Measurements from ENCODE around the gene TMEM88.

TMEM88 gene

GRCh38 chr17:7842380-7843256 lies 12.2 kb upstream of the TMEM88 start:
- no peak for TF ChIP-seq CTCF (IDR thresholded peaks at IDR 0.05; ENCODE audit: low read depth, low read length)
- no peaks in the 10 kb centered on the region for H3K27me3 ChIP-seq

GRCh38 chr17:7843257-7843535 lies 11.7 kb upstream of the TMEM88 start:
- Histone ChIP-seq H3K9me3 (no peaks in the 10 kb centered on the region), H3K4me3 (ENCODE audit: low read depth, low read length) (peak overlapping the region; percentile 77), H3K27me3 (no peaks in the 10 kb centered on the region), H3K36me3 (peaks cover 13% of the 10 kb centered on the region), H3K4me1 (peaks cover 2% of the 10 kb centered on the region)
- DNase-seq = no peak
- TF ChIP-seq CTCF (IDR thresholded peaks at IDR 0.05; ENCODE audit: low read depth, low read length) = no peak

More at GRCh38 chr17:7842380-7843256, 12.2 kb upstream of the TMEM88 start:
- Histone ChIP-seq H3K4me1 (peaks cover 2% of the 10 kb centered on the region), H3K9me3 (no peaks in the 10 kb centered on the region), H3K36me3 (peaks cover 13% of the 10 kb centered on the region), H3K4me3 (ENCODE audit: low read depth, low read length) (peak overlapping the region; percentile 77)
- DNase-seq = peak; percentile 52

- DNase-seq = peak; percentile 76
- Histone ChIP-seq H3K27me3 (no peaks in the 10 kb centered on the region), H3K9me3 (no peaks in the 10 kb centered on the region), H3K4me3 (ENCODE audit: low read depth, low read length) (peak overlapping the region; percentile 77), H3K4me1 (peaks cover under 1% of the 10 kb centered on the region), H3K36me3 (peaks cover 13% of the 10 kb centered on the region)
- TF ChIP-seq CTCF (IDR thresholded peaks at IDR 0.05; ENCODE audit: low read depth, low read length) = no peak
Observed at GRCh38 chr17:7843536-7844291, 11.2 kb upstream of the TMEM88 start.

DNA sequence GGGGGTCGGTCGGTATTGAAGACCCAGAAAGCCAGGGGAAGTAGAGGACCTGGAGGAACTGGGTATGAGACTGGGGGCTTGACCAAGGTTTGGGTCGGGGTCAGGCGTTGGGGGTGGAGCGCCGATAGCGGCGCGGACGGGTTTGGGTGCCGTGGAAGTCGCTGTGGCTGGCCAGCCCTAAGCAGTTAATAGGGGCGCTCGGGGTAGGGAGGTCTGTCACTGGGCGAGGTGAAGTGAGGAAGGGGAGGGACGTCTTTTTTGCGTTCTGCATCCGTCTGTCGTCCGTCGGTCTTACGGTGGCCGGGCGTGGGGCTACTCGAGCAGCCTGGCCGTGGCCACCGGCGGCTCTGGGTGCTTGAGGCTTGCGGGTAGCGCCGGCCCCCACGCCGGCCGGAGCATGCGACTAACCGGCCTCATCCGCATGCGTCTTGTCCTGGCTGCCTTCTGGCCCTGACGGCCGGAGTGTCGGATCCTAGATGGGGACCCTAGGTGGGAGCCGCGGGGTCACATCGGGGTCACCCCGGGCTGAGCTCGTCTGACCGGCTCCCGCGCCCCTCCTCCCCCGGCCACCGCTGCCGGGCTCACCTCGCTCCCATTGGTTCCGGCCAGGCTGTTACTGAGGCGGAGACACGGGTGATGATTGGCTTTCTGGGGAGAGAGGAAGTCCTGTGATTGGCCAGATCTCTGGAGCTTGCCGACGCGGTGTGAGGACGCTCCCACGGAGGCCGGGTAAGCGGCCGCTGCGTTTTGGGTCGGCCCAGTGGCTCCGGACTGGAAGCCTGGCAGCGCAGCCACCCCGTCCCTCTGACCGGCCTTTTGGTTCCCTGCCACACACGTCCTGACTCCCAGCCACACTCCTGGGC lies 10.3 kb upstream of the TMEM88 start:
- no peak for TF ChIP-seq CTCF (IDR thresholded peaks at IDR 0.05; ENCODE audit: low read depth, low read length)
- H3K9me3 ChIP-seq = no peaks in the 10 kb centered on the region
- peak overlapping the region; percentile 77 for H3K4me3 ChIP-seq (ENCODE audit: low read depth, low read length)
- no peaks in the 10 kb centered on the region for H3K27me3 ChIP-seq
- H3K4me1 ChIP-seq = no peaks in the 10 kb centered on the region; the same call in 1 of the 2 replicates
- DNase-seq = peak; percentile 83
- peaks cover 19% of the 10 kb centered on the region for H3K36me3 ChIP-seq

GRCh38 chr17:7845359-7846062 lies 9.4 kb upstream of the TMEM88 start:
- H3K9me3 ChIP-seq = no peaks in the 10 kb centered on the region
- no peaks in the 10 kb centered on the region; the same call in 1 of the 2 replicates for H3K4me1 ChIP-seq
- H3K27me3 ChIP-seq = no peaks in the 10 kb centered on the region
- DNase-seq = no peak
- H3K36me3 ChIP-seq = peaks cover 17% of the 10 kb centered on the region
- H3K4me3 ChIP-seq (ENCODE audit: low read depth, low read length) = peak overlapping the region; percentile 77; the same call in 1 of the 2 replicates
- no peak for TF ChIP-seq CTCF (IDR thresholded peaks at IDR 0.05; ENCODE audit: low read depth, low read length)
